GM12891 (cell line): Measurements from ENCODE around the gene HIPK1.

ENCODE experiments used
- PAX5 ChIP-seq: IDR thresholded peaks from 2 replicates; pipeline ENCODE4 v1.6.1; 2011; ENCODE audit warnings: low read length, moderate library complexity, mild to moderate bottlenecking; ENCODE audit not compliant: insufficient read depth, severe bottlenecking
- POLR2A ChIP-seq: IDR thresholded peaks from 2 replicates; pipeline ENCODE4 v1.6.1; 2011; ENCODE audit warnings: low read depth, low read length, control low read depth
- POLR2AphosphoS5 ChIP-seq: IDR thresholded peaks from 2 replicates; pipeline ENCODE4 v1.6.1; 2011; ENCODE audit warnings: low read depth, low read length, control low read depth
- POU2F2 ChIP-seq: IDR thresholded peaks from 2 replicates; pipeline ENCODE4 v1.6.1; 2011; ENCODE audit warnings: low read depth, mild to moderate bottlenecking, control low read depth, low read length, moderate library complexity
- SPI1 ChIP-seq: IDR thresholded peaks from 2 replicates; pipeline ENCODE4 v1.6.1; 2011; ENCODE audit warnings: low read depth, low read length, control low read depth
- TAF1 ChIP-seq: IDR thresholded peaks from 2 replicates; pipeline ENCODE4 v1.6.1; 2011; ENCODE audit warnings: low read depth, low read length, control low read depth

- TF ChIP-seq POLR2A, result no peak
- TF ChIP-seq POLR2AphosphoS5, result no peak
- TF ChIP-seq TAF1, result no peak
- TF ChIP-seq SPI1, result no peak
- TF ChIP-seq POU2F2, result no peak
- no peak for TF ChIP-seq PAX5
Measured at GRCh38 chr1:113934511-113935055, 5.5 kb downstream of the HIPK1 start.
